HPDE6-E6E7 (cell line): ENCODE measurements around the gene JAGN1.
"Not testable (repeated sequence)": the region's sequence is repeated elsewhere in the genome, so short reads cannot be mapped to it uniquely, and the experiment has no call there.

ENCODE experiments used
- DNase-seq: peaks from one replicate; pipeline ENCODE4 v3.0.0; 2011; ENCODE audit warnings: missing footprints; ENCODE audit errors: extremely low spot score

Gene JAGN1

GRCh38 chr3:9866639-9867038 is 23.8 kb upstream of the JAGN1 start:
- DNase-seq = no peak

GRCh38 chr3:9867106-9867505 is 23.3 kb upstream of the JAGN1 start:
- DNase-seq = no peak

GRCh38 chr3:9869955-9870354 is 20.5 kb upstream of the JAGN1 start:
- DNase-seq = no peak

DNA sequence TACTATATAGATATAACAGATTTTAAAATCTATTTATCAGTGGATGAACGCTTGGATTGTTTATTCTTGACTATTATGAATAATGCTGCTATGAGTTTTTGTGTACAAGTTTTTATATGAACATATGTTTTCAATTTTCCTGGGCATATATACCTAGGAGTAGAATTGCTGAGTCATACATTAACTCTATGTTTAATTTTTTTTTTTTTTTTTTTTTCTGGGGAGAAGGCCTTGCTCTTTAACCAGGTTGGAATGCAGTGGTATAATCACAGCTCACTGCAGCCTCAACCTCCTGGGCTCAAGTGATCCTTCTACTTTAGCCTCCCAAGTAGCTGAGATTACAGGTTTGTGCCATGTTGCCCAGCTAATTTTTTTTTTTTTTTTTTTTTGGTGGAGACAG is 19.4 kb upstream of the JAGN1 start:
- DNase-seq = no peak

GRCh38 chr3:9872067-9872466 is 18.3 kb upstream of the JAGN1 start:
- DNase-seq = not testable (repeated sequence)

- DNase-seq = no peak
Measured at GRCh38 chr3:9875448-9875847, 15.0 kb upstream of the JAGN1 start.

DNA sequence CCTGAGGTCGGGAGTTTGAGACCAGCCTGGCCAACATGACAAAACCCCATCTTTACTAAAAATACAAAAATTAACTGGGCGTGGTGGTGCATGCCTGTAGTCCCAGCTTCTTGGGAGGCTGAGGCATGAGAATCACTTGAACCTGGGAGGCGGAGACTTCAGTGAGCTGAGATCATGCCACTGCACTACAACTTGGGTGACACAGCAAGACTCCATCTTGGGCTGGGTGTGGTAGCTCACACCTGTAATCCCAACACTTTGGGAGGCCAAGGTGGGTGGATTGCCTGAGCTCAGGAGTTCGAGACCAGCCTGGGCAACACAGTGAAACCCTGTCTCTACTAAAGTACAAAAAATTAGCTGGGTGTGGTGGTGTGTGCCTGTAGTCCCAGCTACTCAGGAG is 14.2 kb upstream of the JAGN1 start:
- DNase-seq = not testable (repeated sequence)

- no peak for DNase-seq
Measured at GRCh38 chr3:9876991-9877390, 13.4 kb upstream of the JAGN1 start.

- no peak for DNase-seq
Measured at GRCh38 chr3:9878700-9879099, 11.7 kb upstream of the JAGN1 start.

GRCh38 chr3:9879830-9880549 is 10.4 kb upstream of the JAGN1 start, which contains the start of gene CIDEC:
CIDEC (minus strand) TSS chr3:9880253; CDS start chr3:9878486, 1,767 bp downstream.
- DNase-seq = no peak

- DNase-seq = no peak
Measured at GRCh38 chr3:9881441-9881840, 9.0 kb upstream of the JAGN1 start.

GRCh38 chr3:9883706-9884554 is 6.5 kb upstream of the JAGN1 start:
- no peak for DNase-seq

DNA sequence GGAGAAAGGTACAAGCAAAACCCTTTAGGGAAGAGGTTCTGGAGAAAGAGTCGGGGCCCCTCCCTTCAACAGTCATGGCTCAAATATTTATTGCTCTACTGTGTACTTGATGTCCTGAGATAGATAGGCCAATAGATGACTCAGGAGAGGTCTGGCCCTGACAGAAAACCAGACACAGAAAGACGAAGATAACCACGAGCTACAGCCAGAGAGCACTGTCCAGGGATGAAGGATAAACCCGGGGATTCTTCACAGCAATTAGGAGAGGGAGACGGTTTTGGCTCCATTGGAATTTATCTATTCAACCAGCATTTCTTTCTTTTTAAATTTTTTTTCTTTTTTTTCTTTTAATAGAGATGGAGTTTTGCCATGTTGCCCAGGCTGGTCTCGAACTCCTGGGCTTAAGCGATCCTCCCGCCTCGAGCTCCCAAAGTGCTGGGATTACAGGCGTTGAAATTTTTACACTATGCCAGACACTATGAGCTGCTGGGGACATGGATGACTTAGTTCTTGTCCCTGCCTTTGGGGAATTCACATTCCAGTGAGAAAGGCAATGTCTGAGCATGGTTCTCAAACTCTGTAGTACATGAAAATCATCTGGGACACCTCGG is 5.8 kb upstream of the JAGN1 start:
- DNase-seq = peak; percentile 51

DNA sequence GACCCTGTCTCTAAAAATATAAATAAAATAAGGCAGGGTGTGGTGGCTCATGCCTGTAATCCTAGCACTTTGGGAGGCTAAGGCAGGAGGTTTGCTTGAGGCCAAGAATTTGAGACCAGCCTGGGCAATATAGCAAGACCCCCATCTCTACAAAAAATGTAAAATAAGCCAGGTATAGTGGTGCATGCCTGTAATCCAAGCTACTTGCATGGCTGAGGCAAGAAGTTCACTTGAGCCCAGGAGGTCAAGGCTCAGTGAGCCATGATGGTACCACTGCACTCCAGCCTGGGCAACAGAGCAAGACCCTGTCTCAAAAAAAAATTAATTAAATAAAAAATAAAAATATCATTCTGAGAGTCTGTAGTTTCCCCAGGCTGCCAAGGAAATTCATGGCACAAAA is 4.1 kb upstream of the JAGN1 start:
- DNase-seq = no peak

GRCh38 chr3:9887480-9887879 is 2.9 kb upstream of the JAGN1 start:
- DNase-seq = no peak

GRCh38 chr3:9888540-9888939 is 1.9 kb upstream of the JAGN1 start:
- DNase-seq = no peak

- no peak for DNase-seq
Measured at GRCh38 chr3:9889405-9889804, 1.0 kb upstream of the JAGN1 start.

GRCh38 chr3:9891072-9891622 is 737 bp downstream of the JAGN1 start:
- no peak for DNase-seq

DNA sequence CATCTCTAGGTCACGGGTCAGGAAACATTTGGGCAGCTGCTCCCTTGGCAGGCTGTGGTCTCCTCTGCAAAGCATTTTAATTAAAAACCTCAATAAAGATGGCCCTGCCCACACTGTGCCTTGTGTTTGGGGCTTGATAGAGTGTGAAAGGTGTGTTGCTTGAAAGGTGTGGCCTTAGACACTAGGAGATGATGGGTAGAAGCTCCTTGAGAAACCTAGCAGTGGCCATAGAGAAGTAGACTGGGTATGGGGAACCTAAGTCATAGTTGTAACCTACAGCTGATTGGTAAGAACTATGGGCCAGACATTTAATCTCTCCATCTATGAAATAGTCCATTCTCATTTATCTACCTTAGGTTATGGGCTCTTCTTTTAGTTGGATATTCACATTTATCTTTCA is 3.3 kb downstream of the JAGN1 start:
- DNase-seq = no peak

- DNase-seq = not testable (repeated sequence)
Measured at GRCh38 chr3:9895715-9896114, 5.3 kb downstream of the JAGN1 start.

- not testable (repeated sequence) for DNase-seq
Measured at GRCh38 chr3:9896755-9897407, 6.5 kb downstream of the JAGN1 start.
